Loucy (cell line): Measurements from ENCODE around the gene YIPF2.

Experiments
- H2AFZ ChIP-seq: fragments of 200-600 bp; sonication (generic); 2 replicates; pipeline ENCODE4 v1.6.0; 2016; ENCODE audit warnings: antibody characterized with exemption, mild to moderate bottlenecking, low read length, moderate library complexity
- H3F3A ChIP-seq: fragments of 200-600 bp; 2 replicates; pipeline ENCODE4 v1.6.0; 2016; ENCODE audit warnings: antibody characterized with exemption, low read depth, mild to moderate bottlenecking
- H3K27me3 ChIP-seq: fragments of 200-600 bp; sonication (generic); 2 replicates; pipeline ENCODE4 v1.6.1; 2014; ENCODE audit warnings: low read length, mild to moderate bottlenecking; ENCODE audit not compliant: insufficient read depth, poor library complexity, severe bottlenecking
- H3K36me3 ChIP-seq: fragments of 200-600 bp; sonication (generic); 2 replicates; pipeline ENCODE4 v1.6.1; 2016; ENCODE audit warnings: low read length; ENCODE audit not compliant: insufficient read depth
- H3K4me1 ChIP-seq: fragments of 200-600 bp; sonication (generic); 2 replicates; pipeline ENCODE4 v1.5.1; 2014; ENCODE audit warnings: low read length, mild to moderate bottlenecking; ENCODE audit not compliant: insufficient read depth, poor library complexity, severe bottlenecking
- H3K4me2 ChIP-seq: fragments of 200-600 bp; sonication (generic); 2 replicates; pipeline ENCODE4 v1.6.0; 2014; ENCODE audit warnings: antibody characterized with exemption, low read length, low read depth, mild to moderate bottlenecking; ENCODE audit not compliant: poor library complexity, severe bottlenecking
- H3K4me3 ChIP-seq: fragments of 200-600 bp; sonication (generic); 2 replicates; pipeline ENCODE4 v1.5.1; 2014; ENCODE audit warnings: low read length, mild to moderate bottlenecking, mixed read lengths; ENCODE audit not compliant: poor library complexity, severe bottlenecking
- H3K79me2 ChIP-seq: fragments of 200-600 bp; sonication (generic); 2 replicates; pipeline ENCODE4 v1.6.1; 2014; ENCODE audit warnings: low read length; ENCODE audit not compliant: insufficient read depth
- H3K9ac ChIP-seq: fragments of 200-600 bp; sonication (generic); 2 replicates; pipeline ENCODE4 v1.6.0; 2014; ENCODE audit warnings: mild to moderate bottlenecking, low read depth, low read length, moderate library complexity; ENCODE audit not compliant: poor library complexity, severe bottlenecking
- H3K9me2 ChIP-seq: fragments of 200-600 bp; sonication (generic); replicated peaks from 2 replicates; pipeline ENCODE4 v1.6.1; 2016; ENCODE audit warnings: low read depth, low read length, mixed read lengths
- H3K9me3 ChIP-seq: fragments of 200-600 bp; sonication (generic); 2 replicates; pipeline ENCODE4 v1.6.1; 2014; ENCODE audit warnings: mild to moderate bottlenecking, antibody characterized with exemption, low read length, low read depth; ENCODE audit not compliant: insufficient read depth
- H4K20me1 ChIP-seq: fragments of 200-600 bp; sonication (generic); 2 replicates; pipeline ENCODE4 v1.6.0; 2014; ENCODE audit warnings: antibody characterized with exemption, low read length, mild to moderate bottlenecking; ENCODE audit not compliant: insufficient read depth, poor library complexity, severe bottlenecking
- EZH2phosphoT487 ChIP-seq: fragments of 200-600 bp; IDR thresholded peaks from 2 replicates; pipeline ENCODE4 v1.6.1; 2018; ENCODE audit warnings: antibody characterized with exemption, mild to moderate bottlenecking, moderate library complexity, borderline replicate concordance
- TF ChIP-seq, protein P1 (sequence below): fragments of 200-600 bp; sonication (generic); conservative IDR thresholded peaks from 2 replicates; pipeline ENCODE4 v1.5.1; 2014; ENCODE audit warnings: mild to moderate bottlenecking, antibody characterized with exemption, low read length

YIPF2 gene

GRCh38 chr19:10895363-10895762 lies 33.1 kb downstream of the YIPF2 start:
- TF ChIP-seq, protein P1, sequence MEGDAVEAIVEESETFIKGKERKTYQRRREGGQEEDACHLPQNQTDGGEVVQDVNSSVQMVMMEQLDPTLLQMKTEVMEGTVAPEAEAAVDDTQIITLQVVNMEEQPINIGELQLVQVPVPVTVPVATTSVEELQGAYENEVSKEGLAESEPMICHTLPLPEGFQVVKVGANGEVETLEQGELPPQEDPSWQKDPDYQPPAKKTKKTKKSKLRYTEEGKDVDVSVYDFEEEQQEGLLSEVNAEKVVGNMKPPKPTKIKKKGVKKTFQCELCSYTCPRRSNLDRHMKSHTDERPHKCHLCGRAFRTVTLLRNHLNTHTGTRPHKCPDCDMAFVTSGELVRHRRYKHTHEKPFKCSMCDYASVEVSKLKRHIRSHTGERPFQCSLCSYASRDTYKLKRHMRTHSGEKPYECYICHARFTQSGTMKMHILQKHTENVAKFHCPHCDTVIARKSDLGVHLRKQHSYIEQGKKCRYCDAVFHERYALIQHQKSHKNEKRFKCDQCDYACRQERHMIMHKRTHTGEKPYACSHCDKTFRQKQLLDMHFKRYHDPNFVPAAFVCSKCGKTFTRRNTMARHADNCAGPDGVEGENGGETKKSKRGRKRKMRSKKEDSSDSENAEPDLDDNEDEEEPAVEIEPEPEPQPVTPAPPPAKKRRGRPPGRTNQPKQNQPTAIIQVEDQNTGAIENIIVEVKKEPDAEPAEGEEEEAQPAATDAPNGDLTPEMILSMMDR = no peak
- no peak for TF ChIP-seq EZH2phosphoT487
- Histone ChIP-seq H3K79me2 (peaks cover 34% of the 10 kb centered on the region; the same call in 1 of the 2 replicates), H3F3A (no peaks in the 10 kb centered on the region), H3K4me3 (no peak overlapping the region), H3K4me2 (no peak overlapping the region), H3K9ac (no peak overlapping the region), H3K36me3 (no peaks in the 10 kb centered on the region), H3K27me3 (no peaks in the 10 kb centered on the region), H2AFZ (no peak overlapping the region), H3K9me2 (no peaks in the 10 kb centered on the region), H3K4me1 (no peaks in the 10 kb centered on the region), H4K20me1 (peaks cover 9% of the 10 kb centered on the region), H3K9me3 (no peaks in the 10 kb centered on the region)

GRCh38 chr19:10894911-10895213 lies 33.6 kb downstream of the YIPF2 start:
- Histone ChIP-seq H3F3A (no peaks in the 10 kb centered on the region), H3K27me3 (no peaks in the 10 kb centered on the region), H3K4me2 (no peak overlapping the region), H3K9me3 (no peaks in the 10 kb centered on the region), H2AFZ (no peak overlapping the region), H3K9ac (no peak overlapping the region), H3K9me2 (no peaks in the 10 kb centered on the region), H3K79me2 (peaks cover 34% of the 10 kb centered on the region; the same call in 1 of the 2 replicates), H3K4me1 (no peaks in the 10 kb centered on the region), H3K36me3 (no peaks in the 10 kb centered on the region), H3K4me3 (no peak overlapping the region), H4K20me1 (peaks cover 9% of the 10 kb centered on the region)
- TF ChIP-seq, protein P1 = no peak
- TF ChIP-seq EZH2phosphoT487 = no peak

DNA sequence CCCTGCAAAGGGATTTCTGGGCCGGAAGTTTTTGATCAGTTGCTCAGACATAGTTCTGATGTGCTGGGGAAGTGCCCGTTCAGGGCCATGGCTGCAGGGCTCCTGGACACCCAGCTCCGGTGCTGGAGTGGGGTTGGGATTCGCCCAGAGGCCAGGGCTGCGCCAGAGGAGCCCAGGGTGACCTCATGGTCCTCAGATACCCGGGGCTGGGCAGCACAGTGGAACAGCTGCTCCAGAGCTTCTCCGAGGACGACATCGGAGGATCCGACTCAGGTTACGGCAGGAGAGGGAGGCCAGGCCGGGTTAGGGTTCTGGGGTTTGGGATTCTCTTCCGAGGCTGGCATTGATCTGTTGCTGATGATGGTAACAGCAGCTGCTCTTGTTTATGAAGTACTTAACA lies 36.2 kb downstream of the YIPF2 start:
- Histone ChIP-seq H3K9me3 (no peaks in the 10 kb centered on the region), H3K4me1 (no peaks in the 10 kb centered on the region), H3K79me2 (peaks cover 33% of the 10 kb centered on the region; the same call in 1 of the 2 replicates), H3K4me3 (no peak overlapping the region), H3K9me2 (no peaks in the 10 kb centered on the region), H4K20me1 (peaks cover 13% of the 10 kb centered on the region), H3F3A (no peaks in the 10 kb centered on the region), H3K9ac (no peak overlapping the region), H3K4me2 (no peak overlapping the region), H3K27me3 (no peaks in the 10 kb centered on the region), H3K36me3 (no peaks in the 10 kb centered on the region), H2AFZ (no peak overlapping the region)
- TF ChIP-seq EZH2phosphoT487 = no peak
- TF ChIP-seq, protein P1 = no peak
